ENCODE measurements around the gene TBC1D22B.
A peak's percentile ranks its signal among the peaks of the same experiment; 100 is the strongest.

The TBC1D22B gene

DNA sequence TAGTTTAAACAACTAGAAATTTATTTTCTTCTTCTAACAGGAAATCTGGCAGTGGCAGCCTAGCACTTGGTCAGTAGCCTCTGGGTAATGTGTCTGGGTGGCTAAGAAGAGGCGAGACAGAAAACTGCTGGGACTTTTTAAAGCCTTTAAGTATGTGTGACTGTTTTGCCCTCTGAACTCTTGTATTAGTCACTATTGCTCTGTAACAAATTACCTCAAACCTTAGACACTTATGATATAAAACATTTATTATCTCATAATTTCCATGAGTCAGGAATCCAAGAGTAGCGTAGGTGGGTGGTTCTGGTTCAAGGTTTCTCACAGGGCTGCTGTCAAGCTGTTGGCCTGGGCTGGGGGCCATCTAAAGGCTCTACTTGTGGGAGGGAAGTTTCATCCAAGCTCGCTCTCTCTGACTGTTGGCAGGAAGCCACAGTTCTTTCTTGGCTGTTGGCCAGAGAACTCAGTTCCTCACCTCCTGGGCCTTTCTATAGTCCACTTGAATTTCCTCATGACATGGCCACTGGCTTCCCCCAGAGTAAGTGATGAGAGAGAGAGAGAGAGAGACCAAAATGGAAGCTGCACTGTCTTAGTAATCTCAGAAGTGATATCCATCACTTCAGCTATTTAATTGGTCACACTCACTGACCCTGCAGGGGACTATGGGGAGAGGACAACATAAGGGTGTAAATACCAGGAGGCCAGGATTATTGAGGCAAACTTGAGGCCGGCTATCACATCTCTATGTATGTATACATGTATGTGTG, 17.4 kb upstream of the TBC1D22B start:
- DNase-seq (ENCODE audit: low spot score): peak; percentile 72

GRCh38 chr6:37241131-37241530, 16.4 kb upstream of the TBC1D22B start:
- DNase-seq (ENCODE audit: low spot score): no peak

DNA sequence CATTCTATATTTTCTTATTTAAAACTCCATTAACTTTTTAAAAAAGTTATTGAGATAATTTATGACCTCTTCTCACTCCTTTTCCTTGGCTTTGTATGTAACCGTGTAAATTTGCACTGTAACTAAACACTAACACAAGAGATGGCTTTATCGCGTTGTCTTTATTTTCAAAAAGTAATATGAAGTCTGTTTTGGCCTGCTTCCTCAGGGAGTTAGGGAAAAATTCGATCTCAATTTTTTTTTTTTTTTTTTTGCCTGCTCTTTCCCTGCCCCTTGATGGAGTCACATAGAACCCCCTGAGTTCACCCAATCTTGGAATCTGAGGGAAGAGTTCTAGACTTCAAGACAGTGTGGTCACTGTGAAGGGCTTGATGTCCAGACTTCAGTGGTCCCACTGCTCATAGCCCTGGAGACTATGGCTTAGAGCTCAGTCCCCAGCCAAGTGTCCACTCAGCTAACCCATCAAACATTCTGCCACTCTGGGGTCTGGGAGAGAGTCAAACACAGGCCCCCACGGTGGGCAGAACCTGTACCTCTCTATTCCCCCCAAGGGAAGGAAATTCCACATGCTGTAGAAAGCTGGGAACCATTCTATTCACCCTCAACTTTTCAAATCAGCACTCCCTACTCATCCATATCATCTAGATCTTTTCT, 15.7 kb upstream of the TBC1D22B start:
- no peak for DNase-seq (ENCODE audit: low spot score)

GRCh38 chr6:37242429-37243052, 15.0 kb upstream of the TBC1D22B start:
- DNase-seq (ENCODE audit: low spot score): peak; percentile 79

GRCh38 chr6:37243131-37243815, 14.3 kb upstream of the TBC1D22B start:
- DNase-seq (ENCODE audit: low spot score): no peak

GRCh38 chr6:37243816-37244370, 13.7 kb upstream of the TBC1D22B start:
- no peak for DNase-seq (ENCODE audit: low spot score)

DNA sequence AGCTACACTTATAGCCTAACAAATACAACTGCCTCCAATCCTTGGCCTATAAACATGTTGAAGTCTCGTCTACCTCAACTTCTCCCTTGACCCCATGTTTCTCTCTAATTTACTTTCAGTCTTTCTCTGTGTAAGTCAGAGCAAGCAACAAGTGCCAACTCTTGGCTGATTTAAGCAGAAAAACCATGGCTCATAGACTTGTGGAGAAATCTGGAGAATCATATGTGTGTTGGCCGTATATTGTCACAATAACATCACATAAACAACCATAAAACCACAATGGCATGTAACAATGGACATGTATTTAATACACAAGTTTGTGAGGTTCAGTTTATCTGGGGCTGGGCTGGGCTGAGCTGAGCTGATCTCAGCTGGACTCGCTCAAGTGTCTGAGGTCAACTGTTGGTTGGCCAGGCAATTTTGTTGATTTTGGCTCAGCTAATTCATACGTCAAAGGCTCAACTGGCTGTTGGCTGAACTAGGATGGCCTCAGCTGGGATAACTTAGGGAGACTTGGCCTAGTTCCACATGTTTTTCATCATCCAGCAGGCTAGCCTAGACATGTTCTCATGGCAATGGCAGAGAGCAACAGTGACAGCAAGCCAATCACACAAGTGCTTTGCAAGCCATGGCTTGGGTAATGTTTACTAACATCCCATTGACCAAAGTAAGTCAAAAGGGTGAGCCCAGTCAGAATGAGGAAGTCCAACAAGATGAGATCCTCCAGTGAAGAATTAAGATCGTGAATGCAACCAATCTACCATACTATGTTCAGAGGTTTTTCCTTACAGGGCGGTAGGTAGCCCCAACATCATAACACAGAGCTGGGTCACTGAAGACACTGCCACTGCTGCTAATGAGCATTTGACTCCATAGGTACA, 12.9 kb upstream of the TBC1D22B start:
- peak; percentile 87 for DNase-seq (ENCODE audit: low spot score)

- DNase-seq (ENCODE audit: low spot score): no peak
These were observed 6.3 kb upstream of the TBC1D22B start for GRCh38 chr6:37251211-37251780.

GRCh38 chr6:37253486-37254007, 4.0 kb upstream of the TBC1D22B start:
- no peak for DNase-seq (ENCODE audit: low spot score)

DNA sequence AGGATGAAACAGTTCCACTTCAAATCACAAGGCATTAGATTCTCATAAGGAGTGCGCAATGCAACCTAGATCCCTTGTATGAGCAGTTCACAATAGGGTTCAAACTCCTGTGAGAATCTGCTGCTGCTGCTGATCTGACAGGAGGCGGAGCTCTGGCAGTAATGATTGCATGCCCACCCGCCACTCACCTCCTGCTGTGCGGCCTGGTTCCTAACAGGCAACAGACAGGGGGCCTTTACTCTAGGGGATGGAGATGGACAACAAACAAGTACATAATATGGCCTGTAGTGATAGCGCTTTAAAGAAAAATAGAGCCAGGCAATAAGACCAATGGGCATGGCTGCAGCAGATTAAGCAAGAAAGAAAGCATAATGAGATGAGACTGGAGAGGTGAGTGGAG, 2.7 kb upstream of the TBC1D22B start:
- no peak for DNase-seq (ENCODE audit: low spot score)

GRCh38 chr6:37256692-37257319, 766 bp upstream of the TBC1D22B start:
- DNase-seq (ENCODE audit: low spot score): no peak

- no peak for DNase-seq (ENCODE audit: low spot score)
These were observed 295 bp upstream of the TBC1D22B start for GRCh38 chr6:37257320-37257633.

- no peak for DNase-seq (ENCODE audit: low spot score)
These were observed 983 bp downstream of the TBC1D22B start for GRCh38 chr6:37258405-37259105.

GRCh38 chr6:37259191-37259590, 1.6 kb downstream of the TBC1D22B start:
- DNase-seq (ENCODE audit: low spot score): no peak

- no peak for DNase-seq (ENCODE audit: low spot score)
These were observed 2.5 kb downstream of the TBC1D22B start for GRCh38 chr6:37260040-37260439.

GRCh38 chr6:37260444-37260843, 2.9 kb downstream of the TBC1D22B start:
- no peak for DNase-seq (ENCODE audit: low spot score)

DNA sequence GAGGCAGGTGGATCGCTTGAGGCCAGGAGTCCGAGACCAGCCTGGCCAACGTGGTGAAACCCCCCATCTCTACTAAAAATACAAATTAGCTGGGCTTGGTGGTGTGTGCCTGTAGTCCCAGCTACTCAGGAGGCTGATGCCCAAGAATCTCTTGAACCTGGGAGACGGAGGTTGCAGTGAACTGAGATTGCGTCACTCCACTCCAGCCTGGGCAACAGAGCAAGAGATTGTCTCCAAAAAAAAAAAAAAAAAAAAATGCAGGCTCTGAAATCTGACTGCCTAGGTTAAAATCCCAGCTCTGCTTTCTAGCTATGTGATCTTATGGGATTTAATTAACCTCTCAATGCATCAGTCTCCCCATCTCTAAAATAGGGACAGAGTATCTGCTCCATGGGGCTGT, 3.6 kb downstream of the TBC1D22B start:
- no peak for DNase-seq (ENCODE audit: low spot score)

GRCh38 chr6:37262446-37263026, 5.0 kb downstream of the TBC1D22B start:
- no peak for DNase-seq (ENCODE audit: low spot score)

DNA sequence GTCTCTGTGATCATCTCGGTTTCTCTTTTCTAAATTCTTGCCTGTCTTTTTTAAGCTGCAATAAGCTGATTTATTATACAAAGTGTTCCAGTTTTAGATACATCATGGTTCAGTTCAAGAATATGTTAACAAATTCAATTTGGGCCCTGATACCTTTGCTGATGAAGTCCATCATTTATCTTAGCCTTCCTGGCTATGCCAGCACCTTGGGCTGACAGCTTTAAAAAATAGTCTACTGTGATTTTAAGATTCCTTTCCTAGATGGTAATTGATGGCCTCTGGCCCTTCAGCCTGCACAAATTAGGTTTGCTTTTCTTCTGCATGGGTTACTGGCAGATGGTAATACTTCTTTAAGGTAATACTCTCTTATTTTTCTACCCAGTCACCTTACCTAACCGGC, 7.4 kb downstream of the TBC1D22B start:
- DNase-seq (ENCODE audit: low spot score): no peak
